ENCODE results near the gene BRF1. TPM values are rescaled to one million over a fixed set of nuclear protein-coding genes. Genes with fewer than 3 reads are reported as not detected.

The BRF1 gene
- total RNA-seq, 4 donors from 2014 or later: 25.2 to 35.6 (median 30.9) TPM

DNA sequence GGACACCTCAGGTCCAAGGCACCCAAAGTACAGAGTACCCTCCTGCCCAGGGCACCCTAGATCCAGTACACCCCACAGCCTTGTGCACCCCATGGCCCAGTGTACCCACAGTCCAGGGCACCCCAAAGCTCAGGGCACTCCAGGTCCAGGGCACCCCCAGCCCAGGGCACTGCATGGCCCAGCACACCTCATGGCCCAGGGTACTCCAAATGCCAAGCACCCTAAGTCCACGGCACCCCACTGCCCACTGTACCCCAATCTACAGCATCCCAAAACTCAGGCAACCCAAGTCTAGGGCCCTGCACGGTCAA, 138.2 kb downstream of the BRF1 start:
- Histone ChIP-seq H3K36me3 (no peaks in the 10 kb centered on the region), H3K27me3 (peaks cover 46% of the 10 kb centered on the region), H3K27ac (no peak overlapping the region), H3K4me1 (peaks cover 0 to 11% (median 7%) of the 10 kb centered on the region in 3 donors), H3K4me3 (no peak overlapping the region), H3K9me3 (no peaks in the 10 kb centered on the region)
- no peak for TF ChIP-seq POLR2A (IDR thresholded peaks at IDR 0.05)
- TF ChIP-seq EP300 (IDR thresholded peaks at IDR 0.05): no peak
- no peak for TF ChIP-seq POLR2AphosphoS5 (IDR thresholded peaks at IDR 0.05)
- TF ChIP-seq, protein P1, sequence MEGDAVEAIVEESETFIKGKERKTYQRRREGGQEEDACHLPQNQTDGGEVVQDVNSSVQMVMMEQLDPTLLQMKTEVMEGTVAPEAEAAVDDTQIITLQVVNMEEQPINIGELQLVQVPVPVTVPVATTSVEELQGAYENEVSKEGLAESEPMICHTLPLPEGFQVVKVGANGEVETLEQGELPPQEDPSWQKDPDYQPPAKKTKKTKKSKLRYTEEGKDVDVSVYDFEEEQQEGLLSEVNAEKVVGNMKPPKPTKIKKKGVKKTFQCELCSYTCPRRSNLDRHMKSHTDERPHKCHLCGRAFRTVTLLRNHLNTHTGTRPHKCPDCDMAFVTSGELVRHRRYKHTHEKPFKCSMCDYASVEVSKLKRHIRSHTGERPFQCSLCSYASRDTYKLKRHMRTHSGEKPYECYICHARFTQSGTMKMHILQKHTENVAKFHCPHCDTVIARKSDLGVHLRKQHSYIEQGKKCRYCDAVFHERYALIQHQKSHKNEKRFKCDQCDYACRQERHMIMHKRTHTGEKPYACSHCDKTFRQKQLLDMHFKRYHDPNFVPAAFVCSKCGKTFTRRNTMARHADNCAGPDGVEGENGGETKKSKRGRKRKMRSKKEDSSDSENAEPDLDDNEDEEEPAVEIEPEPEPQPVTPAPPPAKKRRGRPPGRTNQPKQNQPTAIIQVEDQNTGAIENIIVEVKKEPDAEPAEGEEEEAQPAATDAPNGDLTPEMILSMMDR (IDR thresholded peaks at IDR 0.05): no peak
- ATAC-seq: no peak
- WGBS, 2 donors (ENCODE audit: low coverage in 1 of 2): no CpG with 5 or more reads among the region's 2 CpGs

DNA sequence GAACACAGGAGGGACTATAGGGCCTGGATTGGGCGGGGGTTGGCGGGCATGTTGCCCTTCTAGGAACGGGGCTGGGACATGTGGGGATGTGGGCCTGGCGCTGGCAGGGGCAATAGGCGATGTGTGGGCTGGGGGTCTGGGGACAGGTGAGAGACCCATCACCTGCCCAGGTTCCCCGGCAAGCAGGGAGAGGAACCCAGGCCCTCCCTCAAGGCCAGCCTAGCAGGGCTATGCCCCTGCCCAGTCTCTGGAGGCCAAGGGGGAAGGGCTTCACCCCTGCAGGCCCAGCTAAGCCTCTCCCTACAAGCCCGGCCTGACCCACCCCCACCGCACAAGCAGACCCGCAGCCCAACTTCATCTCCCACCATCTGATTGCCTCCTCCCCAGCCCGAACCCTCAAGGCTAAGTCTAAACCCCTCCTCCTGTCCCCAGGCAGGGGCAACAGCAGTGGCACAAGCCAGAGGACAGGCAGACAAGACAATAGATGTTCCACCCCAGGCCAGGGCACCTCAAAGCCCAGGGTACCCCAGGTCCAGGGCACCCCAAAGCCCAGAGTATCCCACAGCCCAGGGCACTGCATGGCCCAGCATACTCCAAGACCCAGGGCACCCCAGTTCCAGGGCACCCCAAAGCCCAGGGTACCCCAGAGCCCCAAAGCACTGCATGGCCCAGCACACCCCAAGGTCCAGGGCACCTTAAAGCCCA, 138.7 kb downstream of the BRF1 start:
- Histone ChIP-seq H3K36me3 (no peaks in the 10 kb centered on the region), H3K9me3 (no peaks in the 10 kb centered on the region), H3K4me3 (no peak overlapping the region), H3K4me1 (peaks cover 0 to 6% (median 6%) of the 10 kb centered on the region in 3 donors), H3K27me3 (peaks cover 41% of the 10 kb centered on the region), H3K27ac (no peak overlapping the region)
- WGBS, 2 donors (ENCODE audit: low coverage in 1 of 2): 80% methylated on average over 1 of the region's 10 CpGs; no CpG with 5 or more reads in 1 of the 2 donors
- no peak for ATAC-seq
- TF ChIP-seq, protein P1 (IDR thresholded peaks at IDR 0.05): no peak
- TF ChIP-seq POLR2A (IDR thresholded peaks at IDR 0.05): no peak
- no peak for TF ChIP-seq POLR2AphosphoS5 (IDR thresholded peaks at IDR 0.05)
- no peak for TF ChIP-seq EP300 (IDR thresholded peaks at IDR 0.05)

DNA sequence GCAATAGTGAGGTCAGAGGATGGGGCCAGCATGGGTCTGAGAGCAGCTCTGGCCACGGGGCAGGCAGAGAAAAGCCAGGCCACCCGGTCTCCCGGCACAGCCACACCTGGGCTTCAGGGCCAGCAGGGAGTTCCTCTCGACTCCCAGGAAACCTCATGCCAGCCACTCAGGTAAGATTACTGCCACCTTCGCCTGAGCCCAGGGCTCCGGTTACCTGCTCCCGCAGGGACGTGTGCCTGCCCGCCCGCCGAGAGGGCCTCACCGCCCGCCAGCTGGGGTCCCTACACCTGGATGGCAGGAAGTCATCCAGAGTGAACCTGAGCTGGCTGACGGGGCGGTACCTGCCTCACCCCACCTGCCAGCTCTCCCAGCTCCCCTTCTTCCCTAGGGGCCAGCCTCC, 139.5 kb downstream of the BRF1 start:
- H3K27ac ChIP-seq: no peak overlapping the region
- H3K4me3 ChIP-seq: no peak overlapping the region
- peaks cover 33% of the 10 kb centered on the region for H3K27me3 ChIP-seq
- H3K36me3 ChIP-seq: no peaks in the 10 kb centered on the region
- H3K9me3 ChIP-seq: no peaks in the 10 kb centered on the region
- no peaks in the 10 kb centered on the region for H3K4me1 ChIP-seq
- TF ChIP-seq POLR2AphosphoS5 (IDR thresholded peaks at IDR 0.05): no peak
- TF ChIP-seq, protein P1 (IDR thresholded peaks at IDR 0.05): no peak
- TF ChIP-seq EP300 (IDR thresholded peaks at IDR 0.05): no peak
- TF ChIP-seq POLR2A (IDR thresholded peaks at IDR 0.05): no peak
- WGBS, 2 donors (ENCODE audit: low coverage in 1 of 2): 77% methylated on average over 4 of the region's 15 CpGs; no CpG with 5 or more reads in 1 of the 2 donors
- no peak for ATAC-seq

DNA sequence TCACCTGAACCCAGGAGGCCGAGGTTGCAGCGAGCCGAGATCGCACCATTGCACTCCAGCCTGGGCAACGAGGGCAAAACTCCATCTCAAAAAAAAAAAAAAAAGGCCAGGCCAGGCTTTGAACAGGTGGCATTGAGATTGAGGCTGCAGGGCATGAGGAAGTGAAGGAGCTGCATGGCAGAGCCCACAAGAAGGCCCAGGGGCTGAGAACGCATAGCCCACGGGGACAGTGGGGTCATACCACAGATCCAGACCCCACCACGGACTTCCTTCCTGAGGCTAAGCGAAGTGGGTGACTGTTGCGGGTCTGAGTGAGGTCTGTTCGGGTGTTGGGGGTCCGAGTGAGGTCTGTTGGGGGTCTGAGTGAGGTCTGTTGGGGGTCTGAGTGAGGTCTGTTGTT, 140.0 kb downstream of the BRF1 start:
- TF ChIP-seq EP300 (IDR thresholded peaks at IDR 0.05) (no peak), POLR2AphosphoS5 (IDR thresholded peaks at IDR 0.05) (no peak), POLR2A (IDR thresholded peaks at IDR 0.05) (no peak)
- TF ChIP-seq, protein P1 (IDR thresholded peaks at IDR 0.05): no peak
- ATAC-seq: no peak
- Histone ChIP-seq H3K4me1 (no peaks in the 10 kb centered on the region), H3K27ac (no peak overlapping the region), H3K9me3 (no peaks in the 10 kb centered on the region), H3K36me3 (no peaks in the 10 kb centered on the region), H3K27me3 (peaks cover 28% of the 10 kb centered on the region), H3K4me3 (no peak overlapping the region)
- 77 to 100% methylated on average over 5 to 11 of the region's 12 CpGs for WGBS, 2 donors (ENCODE audit: low coverage in 1 of 2)

DNA sequence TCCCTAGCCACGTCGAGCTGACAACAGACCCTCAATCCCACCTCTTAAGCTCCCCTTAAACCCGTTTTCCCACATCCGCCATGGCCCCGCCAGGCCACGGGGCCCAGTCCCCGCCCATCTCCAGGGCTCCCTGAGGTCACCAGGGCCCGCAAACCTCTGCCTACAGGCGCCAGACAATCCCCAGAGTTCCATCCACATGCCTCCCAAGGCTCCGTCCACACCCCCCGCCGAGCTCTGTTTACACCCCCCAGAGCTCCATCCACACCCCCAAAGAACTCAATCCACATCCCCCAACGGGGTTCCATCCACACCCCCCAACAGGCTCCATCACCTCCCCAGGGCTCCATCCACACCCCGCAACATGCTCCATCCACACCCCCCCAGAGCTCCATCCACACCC, 141.5 kb downstream of the BRF1 start:
- 83% methylated on average over 10 of the region's 14 CpGs; no CpG with 5 or more reads in 1 of the 2 donors for WGBS, 2 donors (ENCODE audit: low coverage in 1 of 2)
- no peaks in the 10 kb centered on the region for H3K9me3 ChIP-seq
- TF ChIP-seq POLR2AphosphoS5 (IDR thresholded peaks at IDR 0.05): no peak
- TF ChIP-seq POLR2A (IDR thresholded peaks at IDR 0.05): no peak
- TF ChIP-seq, protein P1 (IDR thresholded peaks at IDR 0.05): no peak
- TF ChIP-seq EP300 (IDR thresholded peaks at IDR 0.05): no peak
- H3K36me3 ChIP-seq: no peaks in the 10 kb centered on the region
- no peak overlapping the region for H3K27ac ChIP-seq
- H3K4me1 ChIP-seq: no peaks in the 10 kb centered on the region
- no peak overlapping the region for H3K4me3 ChIP-seq
- H3K27me3 ChIP-seq: peaks cover 24% of the 10 kb centered on the region
- ATAC-seq: no peak
